Psoas muscle (tissue), 8 donors: ENCODE data around the gene TLN1. TPM values are rescaled to one million over a fixed set of nuclear protein-coding genes. Genes with fewer than 3 reads are reported as not detected.

Experiments
- ATAC-seq, 4 donors: fragments of 200-7000 bp; cut with Tn5 transposase; one replicate each; pipeline ENCODE4 v1.9.1; 2020; ENCODE audit warnings: moderate library complexity in 3 of 4, mild to moderate bottlenecking in 2 of 4
- DNase-seq, 2 donors: peaks; one replicate each; pipeline ENCODE4 v3.0.0-alpha.2; 2020
- H3K27ac ChIP-seq: fragments of 200-600 bp; one replicate; pipeline ENCODE4 v1.8.0; 2022
- H3K27me3 ChIP-seq, 3 donors: fragments of 200-600 bp in 1 of 3; one replicate each; pipeline versions ENCODE4 v1.6.1 to v1.8.0; 2013 to 2022; ENCODE audit warnings: low read length in 2 of 3, mild to moderate bottlenecking in 2 of 3, moderate library complexity in 1 of 3; ENCODE audit not compliant: insufficient read depth in 3 of 3
- H3K36me3 ChIP-seq, 2 donors: fragments of 200-600 bp in 1 of 2; one replicate each; pipeline versions ENCODE4 v1.6.1 to v1.8.0; 2013 to 2022; ENCODE audit warnings: low read depth in 1 of 2, mild to moderate bottlenecking in 1 of 2, moderate library complexity in 1 of 2; ENCODE audit not compliant: insufficient read depth in 1 of 2
- H3K4me1 ChIP-seq: fragments of 200-600 bp; one replicate; pipeline ENCODE4 v1.8.0; 2022
- H3K4me3 ChIP-seq: fragments of 200-600 bp; one replicate; pipeline ENCODE4 v1.8.0; 2022; ENCODE audit warnings: mild to moderate bottlenecking
- H3K9me3 ChIP-seq: fragments of 200-600 bp; one replicate; pipeline ENCODE4 v1.8.0; 2022
- CTCF ChIP-seq: fragments of 200-600 bp; IDR thresholded peaks from one replicate; pipeline ENCODE4 v1.8.0; 2022; ENCODE audit warnings: antibody characterized with exemption
- WGBS, 3 donors: extraction: QIAGEN DNeasy Blood & Tissue Kit; methylation state at CpG; one replicate each; pipeline versions ENCODE4 v1.1.6 to v1.1.7; 2013; 5-methylcytosine and 5-hydroxymethylcytosine counted together
- intact Hi-C, 2 donors: fragments of 100-400 bp; cut with DNase I; formaldehyde crosslinking; loops; one replicate each; pipeline versions ENCODE4 v1.11.0 to v1.14.2; 2022
- polyA plus RNA-seq, 3 donors: library from polyadenylated mRNA; stranded (reverse); fragments of 200-250 nt; gene quantifications; one replicate each; pipeline ENCODE4 v1.2.3, GENCODE V29; 2013
- total RNA-seq, 4 donors: library from RNA; stranded (reverse); fragmentation: NEBNext Ultra II Directional in 2 of 4; extraction: Animal tissue kit (Norgen Biotek cat#: 25700) in 2 of 4; gene quantifications; one replicate each; pipeline versions ENCODE4 v1.2.1 to v1.2.4, GENCODE V29; 2021 to 2023
- donor health status: healthy with polysubstance abuse.
- donor health status: DM: no; HTN: no; CAD: no; lungs with moderate emphysema.
- donor health status: Bipolar disorder and iron deficiency.
- donor health status: healthy.
- donor health status: DM: yes; HTN: yes; CAD: no.
- donor health status: DM: no; HTN: no; CAD: no.
- donor health status: DM: no; HTN: no; CAD: no.
- donor health status: DM: yes; HTN: yes; CAD: no.

The TLN1 gene
- total and polyA plus RNA-seq, 7 donors = 88.2 to 320 (median 150) TPM

- Histone ChIP-seq H3K9me3 (no peaks in the 10 kb centered on the region), H3K4me3 (no peak overlapping the region), H3K27ac (peak overlapping the region; percentile 100), H3K36me3 (peaks cover 0 to 17% of the 10 kb centered on the region in 2 donors), H3K4me1 (peaks cover 25% of the 10 kb centered on the region), H3K27me3 (no peaks in the 10 kb centered on the region)
- intact Hi-C loops = loop anchor here in 1 of 2 donors (2.0 kb wide), 1 partner anchor 48 kb away; no protein-coding TSS in a partner anchor
- DNase-seq = no peak
- no peak for TF ChIP-seq CTCF
- WGBS, 3 donors = 76 to 79% (median 76%) methylated on average over 17 of the region's 17 CpGs
- no peak for ATAC-seq
These were observed 75.6 kb downstream of the TLN1 start for GRCh38 chr9:35656348-35656747.

GRCh38 chr9:35653611-35654010, 78.4 kb downstream of the TLN1 start:
- H3K9me3 ChIP-seq = no peaks in the 10 kb centered on the region
- H3K4me1 ChIP-seq = no peaks in the 10 kb centered on the region
- no peak overlapping the region for H3K27ac ChIP-seq
- intact Hi-C loops = no loop called here
- no peaks in the 10 kb centered on the region for H3K36me3 ChIP-seq
- no peak for DNase-seq
- H3K27me3 ChIP-seq = no peaks in the 10 kb centered on the region
- TF ChIP-seq CTCF = no peak
- H3K4me3 ChIP-seq = no peak overlapping the region
- ATAC-seq = no peak
- 85 to 95% (median 91%) methylated on average over 2 of the region's 2 CpGs for WGBS, 3 donors

GRCh38 chr9:35652829-35653209, 79.2 kb downstream of the TLN1 start:
- intact Hi-C loops = no loop called here
- H3K27me3 ChIP-seq = no peaks in the 10 kb centered on the region
- WGBS, 3 donors = 87 to 91% (median 89%) methylated on average over 8 of the region's 8 CpGs
- ATAC-seq (no peak), DNase-seq (no peak)
- no peaks in the 10 kb centered on the region for H3K9me3 ChIP-seq
- no peak overlapping the region for H3K4me3 ChIP-seq
- H3K27ac ChIP-seq = no peak overlapping the region
- H3K36me3 ChIP-seq = no peaks in the 10 kb centered on the region
- no peaks in the 10 kb centered on the region for H3K4me1 ChIP-seq
- TF ChIP-seq CTCF = no peak

GRCh38 chr9:35651956-35652828, 79.8 kb downstream of the TLN1 start:
- DNase-seq (no peak), ATAC-seq (no peak)
- no peak for TF ChIP-seq CTCF
- 80 to 83% (median 82%) methylated on average over 7 of the region's 7 CpGs for whole genome bisulfite sequencing, 3 donors
- no peaks in the 10 kb centered on the region for H3K36me3 ChIP-seq
- H3K4me1 ChIP-seq = no peaks in the 10 kb centered on the region
- H3K27me3 ChIP-seq = no peaks in the 10 kb centered on the region
- H3K9me3 ChIP-seq = no peaks in the 10 kb centered on the region
- no peak overlapping the region for H3K4me3 ChIP-seq
- intact Hi-C loops = no loop called here
- no peak overlapping the region for H3K27ac ChIP-seq
